HG03159 (cell line): ENCODE results near the gene POU4F3.

ENCODE experiments used
- ATAC-seq: cut with Tn5 transposase; IDR thresholded peaks from one replicate; pipeline ENCODE4 v1.9.1; 2021; ENCODE audit warnings: mild to moderate bottlenecking, moderate library complexity; ENCODE audit not compliant: unreplicated experiment

Gene POU4F3

GRCh38 chr5:146339715-146340259 is 1.1 kb downstream of the POU4F3 start:
- ATAC-seq: no peak

GRCh38 chr5:146340260-146341081 is 1.8 kb downstream of the POU4F3 start:
- ATAC-seq: no peak

- ATAC-seq: no peak
Observed at GRCh38 chr5:146341854-146342253, 3.2 kb downstream of the POU4F3 start.

GRCh38 chr5:146342519-146342881 is 3.9 kb downstream of the POU4F3 start:
- ATAC-seq: no peak

GRCh38 chr5:146342882-146343865 is 4.5 kb downstream of the POU4F3 start:
- no peak for ATAC-seq

GRCh38 chr5:146344155-146345118 is 5.8 kb downstream of the POU4F3 start:
- no peak for ATAC-seq

GRCh38 chr5:146345240-146345577 is 6.6 kb downstream of the POU4F3 start:
- no peak for ATAC-seq

- no peak for ATAC-seq
Observed at GRCh38 chr5:146345578-146346366, 7.1 kb downstream of the POU4F3 start.

- no peak for ATAC-seq
Observed at GRCh38 chr5:146357126-146357525, 18.5 kb downstream of the POU4F3 start.

GRCh38 chr5:146359836-146360235 is 21.2 kb downstream of the POU4F3 start:
- no peak for ATAC-seq

- ATAC-seq: no peak
Observed at GRCh38 chr5:146363161-146363874, 24.7 kb downstream of the POU4F3 start.

- ATAC-seq: no peak
Observed at GRCh38 chr5:146365618-146366017, 27.0 kb downstream of the POU4F3 start.

- no peak for ATAC-seq
Observed at GRCh38 chr5:146366904-146367303, 28.3 kb downstream of the POU4F3 start.

- no peak for ATAC-seq
Observed at GRCh38 chr5:146368137-146368536, 29.5 kb downstream of the POU4F3 start.

- no peak for ATAC-seq
Observed at GRCh38 chr5:146369691-146370090, 31.1 kb downstream of the POU4F3 start.

GRCh38 chr5:146376821-146377220 is 38.2 kb downstream of the POU4F3 start:
- ATAC-seq: no peak

- ATAC-seq: no peak
Observed at GRCh38 chr5:146378986-146379385, 40.3 kb downstream of the POU4F3 start.

- ATAC-seq: no peak
Observed at GRCh38 chr5:146380714-146381113, 42.1 kb downstream of the POU4F3 start.

- no peak for ATAC-seq
Observed at GRCh38 chr5:146388386-146388785, 49.7 kb downstream of the POU4F3 start.
